SW480 (cell line): Measurements from ENCODE around the gene REXO1.

ENCODE experiments used
- DNase-seq: peaks from one replicate; pipeline ENCODE4 v3.0.0-alpha.2; 2016; ENCODE audit warnings: low spot score

The REXO1 gene

GRCh38 chr19:1849132-1849474, 820 bp upstream of the REXO1 start:
- DNase-seq, result no peak

DNA sequence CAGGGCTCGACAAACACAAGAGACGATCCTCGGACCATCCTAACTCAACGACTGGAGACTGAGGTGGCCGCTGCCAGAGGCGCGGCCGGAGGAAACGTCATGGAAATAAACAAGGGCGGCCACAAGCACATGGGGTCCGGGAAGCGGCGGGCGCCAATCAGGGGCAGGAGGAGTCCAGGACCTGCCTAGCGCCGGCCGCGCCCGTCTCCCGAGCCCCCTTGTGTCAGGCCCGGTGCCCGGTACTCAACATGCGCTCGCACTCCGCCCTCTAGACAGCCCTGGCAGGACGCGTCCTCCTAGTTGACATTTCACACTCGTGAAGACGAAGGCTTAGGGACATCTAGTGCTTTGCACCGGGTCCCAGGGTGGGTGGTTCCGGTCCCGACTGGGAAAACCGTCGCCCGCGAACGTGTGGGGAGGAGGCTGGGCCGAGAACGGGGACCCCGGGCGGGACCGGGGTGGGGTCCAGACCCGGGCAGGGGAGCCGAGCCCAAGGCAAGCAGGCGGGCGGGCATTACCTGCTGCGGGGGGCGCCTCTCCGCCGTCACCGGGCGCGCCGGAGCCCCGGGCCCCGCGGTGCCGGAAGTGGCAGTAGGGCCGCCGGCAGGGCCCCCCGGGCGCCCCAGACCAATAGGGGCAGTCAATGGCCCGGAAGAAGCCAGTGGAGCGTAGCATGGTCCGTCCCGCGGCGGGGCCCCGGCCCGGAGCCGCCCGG, 442 bp downstream of the REXO1 start:
- DNase-seq, result no peak

DNA sequence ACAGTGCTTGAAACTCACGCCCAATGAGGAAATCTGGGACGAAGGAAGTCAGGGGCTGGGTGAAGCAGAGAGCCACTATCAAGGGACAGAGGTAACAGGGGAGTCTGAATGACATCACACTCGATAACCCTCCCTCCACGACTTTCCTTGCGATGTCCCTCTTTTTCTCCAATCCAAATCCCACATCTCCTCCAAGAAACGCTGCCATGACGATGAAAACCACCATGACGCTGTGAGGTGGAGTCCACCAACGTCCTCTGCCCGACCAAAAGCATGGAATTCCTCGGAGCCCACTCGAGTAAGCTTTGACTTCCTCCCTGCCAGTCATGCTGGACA, 967 bp downstream of the REXO1 start:
- no peak for DNase-seq

DNA sequence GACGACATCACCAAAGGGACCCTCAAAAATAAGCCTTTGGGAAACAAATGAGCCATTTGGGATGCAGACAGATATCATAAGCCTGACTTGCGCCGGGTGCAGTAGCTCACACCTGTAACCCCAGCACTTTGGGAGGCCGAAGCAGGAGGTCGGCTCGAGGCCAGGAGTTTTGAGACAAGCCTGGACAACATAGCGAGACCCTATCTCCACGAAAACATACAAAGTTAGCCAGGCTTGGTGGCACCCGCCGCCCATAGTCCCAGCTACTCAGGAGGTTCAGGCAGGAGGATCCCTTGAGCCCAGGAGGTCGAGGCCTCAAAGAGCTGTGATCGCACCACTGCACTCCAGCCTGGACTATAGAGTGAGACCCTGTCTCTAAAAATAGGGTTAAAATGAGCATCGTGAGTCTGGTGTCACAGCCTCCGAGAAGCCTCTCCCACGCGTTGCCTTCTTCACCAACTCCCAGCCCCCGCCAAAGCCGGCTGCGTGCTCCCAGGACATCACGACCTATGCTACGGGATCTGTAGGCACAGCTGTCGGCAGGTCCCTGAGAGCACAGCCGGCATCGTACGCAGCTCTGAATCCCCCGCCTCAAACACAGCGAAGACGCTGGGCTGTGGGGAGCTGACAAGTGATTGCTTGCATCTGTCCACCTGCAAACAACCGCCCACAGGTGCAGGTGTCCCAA, 1.6 kb downstream of the REXO1 start:
- DNase-seq, result no peak

GRCh38 chr19:1845642-1846041, 2.6 kb downstream of the REXO1 start:
- no peak for DNase-seq

- DNase-seq, result no peak
These were observed 3.2 kb downstream of the REXO1 start for GRCh38 chr19:1845125-1845515.

DNA sequence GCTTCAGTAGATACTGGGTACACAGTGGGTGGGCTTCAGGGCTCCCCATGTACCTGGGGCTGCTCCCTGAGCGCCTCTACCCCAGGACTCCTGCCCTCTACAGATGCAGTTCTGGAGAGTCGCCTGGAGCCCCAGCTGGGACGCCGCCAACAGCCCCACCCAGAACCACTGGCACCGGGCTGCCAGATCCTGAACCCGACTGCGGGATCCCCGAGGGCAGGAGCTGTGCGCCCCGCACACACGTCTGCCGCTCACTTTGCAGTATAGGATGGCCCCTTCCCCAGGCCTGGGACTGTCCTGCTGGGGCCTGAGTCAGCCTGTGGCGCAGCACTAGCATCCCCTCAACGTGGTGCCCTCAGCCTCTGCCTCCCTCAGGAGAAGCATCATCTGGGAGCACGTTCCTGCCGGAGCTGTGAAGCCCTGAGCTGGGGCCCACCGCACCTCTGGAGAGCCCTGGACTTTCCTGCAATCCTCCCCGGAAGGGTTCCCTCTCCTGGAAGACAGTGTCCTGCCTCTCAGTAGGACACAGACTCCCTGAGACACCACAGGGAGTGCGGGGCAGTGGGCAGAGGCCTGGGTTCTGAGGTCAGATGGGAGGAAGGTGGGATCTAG, 3.7 kb downstream of the REXO1 start:
- no peak for DNase-seq

DNA sequence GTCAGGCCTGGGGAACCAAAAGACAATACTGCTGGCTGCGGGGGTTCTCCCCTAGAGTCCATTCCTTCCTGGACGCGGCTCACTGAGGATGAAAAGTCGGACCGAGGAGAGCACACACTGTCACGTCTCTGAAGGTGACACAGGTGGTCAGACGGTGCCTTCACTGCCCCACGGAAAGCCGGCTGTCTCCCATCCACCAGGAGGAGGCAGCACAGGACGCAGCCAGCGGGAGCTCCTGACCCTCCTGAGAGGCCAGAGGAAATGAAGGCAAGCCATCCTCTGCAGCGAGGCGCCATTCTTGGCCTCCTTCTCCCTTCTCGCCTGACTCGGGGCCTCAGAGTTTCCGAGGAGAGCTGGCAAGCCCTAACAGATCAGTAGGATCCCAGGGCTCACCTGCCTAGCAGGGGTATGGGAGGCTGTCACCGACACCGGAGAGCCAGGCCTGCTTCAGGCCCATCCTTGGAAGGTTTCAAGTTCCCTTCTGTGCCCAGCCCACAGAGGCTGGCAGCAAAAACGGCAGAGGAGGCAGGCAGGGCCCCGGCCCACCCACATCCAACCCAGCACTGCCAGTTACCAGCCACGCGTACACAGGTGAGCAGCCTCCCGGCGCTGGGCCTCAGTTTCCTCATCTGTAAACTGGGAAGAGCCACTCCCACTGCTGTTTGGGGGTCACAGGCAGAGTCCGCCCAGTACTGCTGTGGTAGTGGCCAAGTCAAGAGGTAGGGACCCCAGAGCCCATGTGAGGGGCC, 4.5 kb downstream of the REXO1 start:
- no peak for DNase-seq

- no peak for DNase-seq
These were observed 5.2 kb downstream of the REXO1 start for GRCh38 chr19:1843116-1843515.

DNA sequence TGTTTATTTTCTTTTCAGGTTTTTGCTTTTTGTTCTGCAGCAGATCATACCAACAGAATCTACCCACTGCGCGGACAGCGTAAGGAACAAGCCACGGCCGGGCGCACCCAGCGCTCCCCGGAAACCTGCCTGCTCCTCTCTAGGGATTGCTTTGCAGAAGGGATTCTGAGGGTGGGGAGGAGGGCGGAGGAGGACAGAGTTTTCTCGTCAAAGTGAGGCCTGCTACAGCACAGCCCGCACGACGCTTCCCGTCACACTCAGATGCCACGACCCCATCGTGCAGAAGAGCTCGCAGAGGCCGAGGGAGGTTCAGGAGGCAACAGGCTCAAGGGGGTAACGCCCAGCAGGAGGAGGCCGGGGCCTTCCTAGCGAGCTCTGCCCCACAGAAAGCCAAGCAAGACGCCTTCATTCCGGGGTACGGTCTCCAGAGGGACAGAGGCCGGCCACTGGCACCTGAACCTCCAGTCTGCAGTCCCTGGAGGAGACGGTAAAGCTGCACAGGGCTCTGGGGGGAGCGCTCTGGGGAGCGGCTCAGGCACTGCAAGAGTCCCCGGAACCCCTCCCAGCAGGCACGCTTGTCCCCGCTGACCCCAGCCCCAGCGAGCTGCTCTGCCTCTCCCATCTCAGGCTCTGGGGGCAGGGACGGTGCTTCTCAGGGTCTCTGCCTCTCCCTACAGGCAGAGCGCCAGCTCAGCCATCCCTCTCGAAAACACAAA, 6.9 kb downstream of the REXO1 start:
- DNase-seq, result no peak

DNA sequence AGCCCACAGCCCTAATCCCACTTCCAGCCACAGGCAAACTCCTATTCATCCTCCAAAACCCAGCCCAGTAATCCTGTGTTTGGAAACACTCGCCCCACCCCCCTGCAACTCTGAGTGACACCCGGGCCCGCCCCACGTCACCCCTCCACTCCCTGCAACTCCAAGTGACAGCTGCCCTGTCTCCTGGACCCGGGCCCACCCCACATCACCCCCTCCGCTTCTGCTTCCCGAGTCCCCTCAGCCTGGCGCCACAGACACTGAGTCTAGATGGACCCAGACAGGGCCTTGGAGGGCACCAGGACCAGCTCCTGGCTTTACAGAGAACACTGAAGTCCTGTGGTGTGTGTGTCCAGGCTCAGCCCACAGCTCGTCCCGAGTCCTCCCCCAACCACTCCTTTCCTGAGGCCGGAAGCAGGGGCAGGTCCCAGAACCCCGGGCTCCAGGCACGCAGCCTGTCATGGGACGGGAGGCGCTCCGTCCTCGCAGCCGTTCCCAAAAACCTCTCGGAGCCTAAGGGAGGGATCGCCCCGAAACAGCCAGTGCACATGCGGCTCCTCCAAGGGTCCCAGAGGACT, 7.7 kb downstream of the REXO1 start:
- no peak for DNase-seq

GRCh38 chr19:1839658-1840540, 8.4 kb downstream of the REXO1 start:
- DNase-seq, result no peak

DNA sequence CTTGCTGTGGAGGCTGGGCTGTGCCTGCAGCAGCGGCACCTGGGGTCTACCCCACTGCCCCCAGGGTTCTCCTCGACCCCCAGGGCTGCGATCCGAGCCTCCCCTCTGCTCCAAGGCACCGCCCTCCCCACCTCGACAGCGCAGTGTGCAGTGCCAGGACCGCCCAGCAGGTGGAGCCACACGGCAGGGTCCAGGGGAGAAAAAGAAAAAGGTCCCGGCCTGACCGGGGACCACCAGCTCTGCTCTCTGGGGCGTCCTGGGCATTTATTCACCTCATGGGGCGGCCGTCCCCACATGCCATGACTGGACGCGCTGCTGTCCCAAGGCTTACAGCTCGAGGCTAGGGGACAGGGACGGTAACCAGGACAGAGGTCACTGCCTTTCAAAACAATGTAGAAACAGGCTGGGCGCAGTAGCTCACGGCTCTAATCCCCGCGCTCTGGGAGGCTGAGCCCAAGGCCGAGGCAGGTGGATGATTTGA, 10.6 kb downstream of the REXO1 start:
- DNase-seq, result no peak

DNA sequence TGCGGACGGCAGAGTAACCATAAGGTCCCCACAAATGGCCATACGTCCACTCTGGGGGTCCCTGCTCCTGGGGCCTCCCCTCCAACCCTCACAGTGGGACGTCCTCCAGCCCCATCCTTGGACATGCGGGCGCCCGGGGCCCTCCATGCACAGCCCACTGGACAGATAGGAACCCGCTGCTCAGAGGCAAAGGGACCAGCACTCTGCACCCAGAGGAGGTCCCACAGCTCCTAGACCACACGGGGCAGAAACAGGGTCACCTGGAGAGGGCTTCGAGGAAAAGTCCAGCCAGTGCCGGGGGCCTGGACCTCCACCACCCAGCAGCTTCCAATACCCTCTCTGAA, 11.1 kb downstream of the REXO1 start:
- no peak for DNase-seq

DNA sequence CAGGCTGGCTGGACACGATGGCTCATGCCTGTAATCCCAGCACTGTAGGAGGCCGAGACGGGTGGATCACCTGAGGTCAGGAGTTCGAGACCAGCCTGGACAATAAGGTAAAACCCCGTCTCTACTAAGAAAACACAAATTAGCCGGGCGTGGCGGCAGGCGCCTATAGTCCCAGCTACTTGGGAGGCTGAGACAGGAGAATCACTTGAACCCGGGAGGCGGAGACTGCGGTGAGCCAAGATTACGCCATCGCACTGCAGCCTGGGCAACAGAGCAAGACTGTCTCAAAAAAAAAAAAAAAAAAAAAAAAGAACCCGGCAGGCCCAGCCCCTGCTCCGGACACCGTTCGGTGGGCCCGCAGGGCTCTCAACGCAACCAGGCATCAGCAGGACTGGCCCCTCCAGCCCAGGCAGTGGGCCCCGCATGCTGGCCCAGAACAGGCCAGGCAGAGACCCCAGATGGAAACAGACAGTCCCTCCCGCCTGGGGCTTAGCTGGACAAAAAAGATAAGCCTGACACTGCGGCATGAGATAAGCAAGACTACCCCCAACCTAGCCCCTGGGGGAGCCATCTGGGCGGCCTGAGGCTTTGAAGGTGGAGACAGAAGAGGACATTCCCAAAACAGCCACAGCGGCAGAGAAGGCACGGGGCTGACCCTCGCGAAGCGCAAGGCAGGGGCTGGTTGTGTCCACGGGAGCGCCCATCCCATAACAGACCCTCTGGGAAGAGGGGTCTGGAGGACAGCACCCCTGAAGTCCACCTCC, 11.6 kb downstream of the REXO1 start:
- no peak for DNase-seq

DNA sequence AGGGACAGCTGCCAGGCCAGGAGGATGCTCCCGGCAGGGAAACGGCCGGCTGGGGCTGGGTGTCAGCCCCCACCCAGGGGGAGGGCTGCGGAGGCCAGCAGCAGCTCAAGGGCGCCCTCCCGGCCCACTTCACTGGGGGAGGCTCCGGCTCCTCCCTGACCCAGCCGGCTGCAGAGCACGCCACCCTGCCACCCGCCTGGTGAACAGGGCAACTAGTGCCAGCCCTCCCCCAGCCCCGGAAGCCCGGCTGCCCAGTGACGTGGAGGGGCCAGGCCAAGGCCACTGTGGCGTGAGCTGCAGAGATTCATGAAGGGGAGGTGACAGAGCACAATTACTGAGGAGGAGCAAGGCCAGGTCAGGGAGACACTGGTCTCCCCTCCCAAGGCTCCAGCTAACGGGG, 14.7 kb downstream of the REXO1 start:
- DNase-seq, result no peak

DNA sequence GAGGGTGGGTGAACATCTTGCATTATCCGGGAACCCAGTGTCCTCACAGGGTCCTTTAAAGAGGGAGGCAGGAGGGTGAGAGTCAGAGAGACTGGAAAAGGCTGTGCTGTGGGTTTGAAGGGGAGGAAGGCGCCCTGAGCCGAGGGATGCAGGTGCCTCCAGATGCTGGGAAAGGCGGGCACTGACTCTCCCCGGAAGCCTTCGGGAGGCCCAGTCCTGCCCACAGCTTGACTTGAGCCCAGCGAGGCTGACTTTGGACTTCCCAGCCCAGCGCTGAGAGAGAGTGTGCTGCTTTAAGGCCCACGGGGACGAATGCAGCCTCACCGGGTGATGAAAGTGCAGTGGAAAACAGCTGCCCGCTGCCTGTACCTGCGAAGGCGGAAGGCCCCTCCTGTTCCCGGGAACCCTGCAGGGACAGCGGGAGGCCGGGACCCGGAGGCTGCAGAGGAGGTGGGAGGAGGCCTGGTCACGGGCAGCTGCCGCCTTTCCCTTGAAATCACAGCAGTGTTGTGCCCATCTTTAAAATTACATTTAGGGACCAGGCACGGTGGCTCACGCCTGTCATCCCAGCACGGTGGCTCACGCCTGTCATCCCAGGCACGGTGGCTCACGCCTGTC, 16.1 kb downstream of the REXO1 start:
- no peak for DNase-seq

DNA sequence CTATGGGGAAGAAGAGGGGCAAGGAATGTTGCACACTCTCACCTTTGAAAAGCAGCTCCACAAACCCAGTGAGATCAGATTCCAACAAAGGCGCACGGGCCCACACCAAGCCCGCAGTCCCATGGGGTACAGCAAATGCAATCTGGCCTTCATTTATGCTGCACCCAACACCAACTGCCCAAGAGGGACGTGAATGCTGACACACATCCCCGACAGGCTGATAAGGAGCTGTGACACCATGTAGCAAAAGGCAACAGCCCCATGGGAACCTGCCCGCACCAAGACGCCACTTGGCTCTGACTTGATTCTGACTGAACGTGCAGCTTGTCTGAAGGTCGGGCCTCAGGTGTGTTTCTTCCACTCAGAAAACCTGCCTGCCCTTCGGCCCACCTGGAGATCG, 17.3 kb downstream of the REXO1 start:
- DNase-seq, result no peak

DNA sequence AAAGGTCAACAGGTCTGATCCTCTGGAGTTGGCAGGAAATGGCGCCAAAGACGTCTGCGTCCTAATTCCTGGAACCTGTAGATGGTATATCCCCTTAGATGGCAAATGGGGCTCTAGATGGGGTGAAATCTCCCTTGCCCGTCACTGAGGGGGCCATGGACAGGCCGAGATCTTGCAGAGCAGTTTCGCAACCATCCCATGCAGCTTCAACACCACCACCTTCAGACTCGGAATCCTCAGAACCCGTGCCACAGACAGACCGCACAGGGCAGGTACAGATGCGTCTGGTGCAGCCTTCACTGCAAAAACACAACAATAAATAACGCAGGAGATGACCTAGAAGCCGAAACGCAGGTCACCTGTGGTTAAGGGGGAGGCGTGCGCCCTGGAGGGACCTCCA, 17.7 kb downstream of the REXO1 start:
- DNase-seq, result no peak

DNA sequence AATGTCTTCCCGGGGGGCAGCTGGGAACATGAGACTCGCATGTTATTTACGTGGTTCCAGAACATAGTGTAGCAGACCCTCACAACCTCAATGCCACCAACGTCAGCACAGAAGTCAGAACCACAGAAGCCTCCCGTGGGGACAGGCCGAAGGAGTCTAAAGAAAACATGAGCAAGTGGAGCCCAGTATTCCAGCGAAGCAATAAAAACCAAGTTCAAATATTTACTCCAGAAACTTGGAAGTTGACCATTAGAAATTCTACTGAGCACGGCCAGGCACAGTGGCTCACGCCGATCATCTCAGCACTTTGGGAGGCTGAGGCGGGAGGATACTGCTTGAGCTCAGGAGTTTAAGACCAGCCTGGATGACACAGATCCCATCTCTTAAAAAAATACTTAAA, 18.3 kb downstream of the REXO1 start:
- DNase-seq, result no peak
